Gastroesophageal sphincter (tissue), 4 donors: Measurements from ENCODE around the gene PLEKHA7. TPM values are rescaled to one million over a fixed set of nuclear protein-coding genes. Genes with fewer than 3 reads are reported as not detected.

Experiments used
- ATAC-seq: fragments of 150-250 bp; one replicate; pipeline ENCODE4 v1.9.1; 2016; ENCODE audit warnings: mild to moderate bottlenecking, moderate library complexity
- H3K27ac ChIP-seq, 4 donors: fragments of 200-600 bp; sonication (generic) in 3 of 4; 1 replicate in 3 of 4; 2 replicates in 1 of 4; pipeline ENCODE4 v1.5.1; 2016 to 2019
- H3K27me3 ChIP-seq: fragments of 200-600 bp; sonication (generic); one replicate; pipeline ENCODE4 v1.5.1; 2019
- H3K36me3 ChIP-seq, 2 donors: fragments of 200-600 bp; sonication (generic); one replicate each; pipeline ENCODE4 v1.5.1; 2019; ENCODE audit warnings: control low read depth in 1 of 2
- H3K4me1 ChIP-seq, 3 donors: fragments of 200-600 bp; sonication (generic); 1 replicate in 2 of 3; 2 replicates in 1 of 3; pipeline ENCODE4 v1.5.1; 2016 to 2019; ENCODE audit warnings: control low read depth in 2 of 3
- H3K4me3 ChIP-seq, 2 donors: fragments of 200-600 bp; sonication (generic); one replicate each; pipeline ENCODE4 v1.5.1; 2019; ENCODE audit warnings: mild to moderate bottlenecking in 1 of 2, moderate library complexity in 1 of 2
- H3K9me3 ChIP-seq, 3 donors: fragments of 200-600 bp; sonication (generic); one replicate each; pipeline ENCODE4 v1.5.1; 2017 to 2019; ENCODE audit warnings: control low read depth in 2 of 3
- EP300 ChIP-seq: sonication (generic); formaldehyde crosslinking; IDR thresholded peaks from one replicate; pipeline ENCODE4 v1.6.1; 2017; ENCODE audit warnings: antibody characterized with exemption, mild to moderate bottlenecking
- POLR2A ChIP-seq, 2 donors: fragments of 450-650 bp; IDR thresholded peaks; one replicate each; pipeline ENCODE4 v1.6.1; 2017; ENCODE audit warnings: antibody characterized with exemption in 2 of 2, mild to moderate bottlenecking in 2 of 2, moderate library complexity in 1 of 2
- POLR2AphosphoS5 ChIP-seq: sonication (generic); formaldehyde crosslinking; IDR thresholded peaks from one replicate; pipeline ENCODE4 v1.6.1; 2017; ENCODE audit warnings: antibody characterized with exemption
- WGBS, 2 donors: methylation state at CpG; one replicate each; pipeline ENCODE4 v1.1.5; 2018; ENCODE audit warnings: low coverage in 1 of 2; 5-methylcytosine and 5-hydroxymethylcytosine counted together
- total RNA-seq, 4 donors: library from RNA; depleted of rRNA; stranded (reverse); fragments of >200 nt; gene quantifications; one replicate each; pipeline ENCODE4 v1.1.0, GENCODE V29; 2016
- TF ChIP-seq, protein P1 (sequence below), 4 experiments: fragments of 200-600 bp in 2 of 4; fragments of 450-650 bp in 2 of 4; sonication (generic) in 1 of 4; IDR thresholded peaks; one replicate each; pipeline ENCODE4 v1.5.1; 2017 to 2019; ENCODE audit warnings: antibody characterized with exemption in 4 of 4, mild to moderate bottlenecking in 2 of 4, moderate library complexity in 2 of 4

PLEKHA7 gene
- total RNA-seq, 4 donors from 2014 or later: 8.6 to 13.2 (median 12.2) TPM

DNA sequence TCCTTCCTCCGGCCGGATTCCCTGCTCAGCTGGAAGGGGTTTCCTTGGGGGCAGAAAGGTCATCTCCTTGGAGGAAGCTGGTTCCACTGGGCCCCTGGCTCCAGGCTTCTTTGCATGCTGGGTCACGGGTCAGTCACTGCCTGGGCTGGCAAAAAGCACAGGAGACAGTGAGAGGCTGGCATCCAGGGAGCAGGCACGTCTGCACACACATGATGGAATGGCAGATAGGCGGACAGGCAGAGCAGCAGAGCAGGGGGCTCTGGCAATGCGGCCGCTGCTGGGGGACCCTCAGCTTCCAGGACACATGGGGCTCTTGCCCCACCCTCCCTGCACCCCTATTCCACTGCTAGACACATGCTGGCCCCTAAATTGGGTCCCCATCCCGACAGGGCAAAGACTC, 235.3 kb downstream of the PLEKHA7 start:
- TF ChIP-seq POLR2AphosphoS5 (no peak), POLR2A (IDR thresholded peaks at IDR 0.05) (no peak), EP300 (no peak)
- TF ChIP-seq, protein P1, sequence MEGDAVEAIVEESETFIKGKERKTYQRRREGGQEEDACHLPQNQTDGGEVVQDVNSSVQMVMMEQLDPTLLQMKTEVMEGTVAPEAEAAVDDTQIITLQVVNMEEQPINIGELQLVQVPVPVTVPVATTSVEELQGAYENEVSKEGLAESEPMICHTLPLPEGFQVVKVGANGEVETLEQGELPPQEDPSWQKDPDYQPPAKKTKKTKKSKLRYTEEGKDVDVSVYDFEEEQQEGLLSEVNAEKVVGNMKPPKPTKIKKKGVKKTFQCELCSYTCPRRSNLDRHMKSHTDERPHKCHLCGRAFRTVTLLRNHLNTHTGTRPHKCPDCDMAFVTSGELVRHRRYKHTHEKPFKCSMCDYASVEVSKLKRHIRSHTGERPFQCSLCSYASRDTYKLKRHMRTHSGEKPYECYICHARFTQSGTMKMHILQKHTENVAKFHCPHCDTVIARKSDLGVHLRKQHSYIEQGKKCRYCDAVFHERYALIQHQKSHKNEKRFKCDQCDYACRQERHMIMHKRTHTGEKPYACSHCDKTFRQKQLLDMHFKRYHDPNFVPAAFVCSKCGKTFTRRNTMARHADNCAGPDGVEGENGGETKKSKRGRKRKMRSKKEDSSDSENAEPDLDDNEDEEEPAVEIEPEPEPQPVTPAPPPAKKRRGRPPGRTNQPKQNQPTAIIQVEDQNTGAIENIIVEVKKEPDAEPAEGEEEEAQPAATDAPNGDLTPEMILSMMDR (IDR thresholded peaks at IDR 0.05): no peak
- Histone ChIP-seq H3K27me3 (no peaks in the 10 kb centered on the region), H3K4me1 (peaks cover 0 to 7% (median 0%) of the 10 kb centered on the region in 3 donors), H3K27ac (no peak overlapping the region), H3K9me3 (no peaks in the 10 kb centered on the region), H3K4me3 (no peak overlapping the region), H3K36me3 (peaks cover 0 to 23% of the 10 kb centered on the region in 2 donors)
- WGBS, 2 donors: 100% methylated on average over 1 of the region's 8 CpGs; no CpG with 5 or more reads in 1 of the 2 donors
- no peak for ATAC-seq

DNA sequence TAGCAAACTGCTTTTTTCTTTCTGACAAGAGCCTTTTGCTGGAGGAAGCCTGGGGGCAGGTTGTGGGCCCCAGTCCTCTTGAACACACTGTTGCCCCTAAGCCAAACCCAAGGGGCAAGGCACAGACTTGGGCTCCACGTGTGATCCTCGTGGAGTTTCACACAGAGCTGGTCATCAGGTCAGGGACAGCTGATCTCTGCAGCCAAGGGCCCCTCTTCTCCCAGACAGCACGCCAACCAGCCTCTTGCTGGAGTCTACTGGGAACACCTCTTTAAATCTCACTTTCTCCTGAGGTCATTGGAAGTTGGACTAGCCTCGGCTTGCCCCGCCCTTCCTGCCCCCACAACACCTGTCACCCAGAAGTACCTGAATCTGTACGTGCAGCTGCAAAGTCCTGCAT, 235.9 kb downstream of the PLEKHA7 start:
- Histone ChIP-seq H3K27me3 (no peaks in the 10 kb centered on the region), H3K4me3 (no peak overlapping the region), H3K27ac (no peak overlapping the region), H3K36me3 (peaks cover 0 to 21% of the 10 kb centered on the region in 2 donors), H3K9me3 (no peaks in the 10 kb centered on the region), H3K4me1 (peaks cover 0 to 7% (median 0%) of the 10 kb centered on the region in 3 donors)
- no peak for ATAC-seq
- 98% methylated on average over 5 of the region's 6 CpGs; no CpG with 5 or more reads in 1 of the 2 donors for WGBS, 2 donors
- TF ChIP-seq, protein P1 (IDR thresholded peaks at IDR 0.05): no peak
- no peak for TF ChIP-seq POLR2A (IDR thresholded peaks at IDR 0.05)

DNA sequence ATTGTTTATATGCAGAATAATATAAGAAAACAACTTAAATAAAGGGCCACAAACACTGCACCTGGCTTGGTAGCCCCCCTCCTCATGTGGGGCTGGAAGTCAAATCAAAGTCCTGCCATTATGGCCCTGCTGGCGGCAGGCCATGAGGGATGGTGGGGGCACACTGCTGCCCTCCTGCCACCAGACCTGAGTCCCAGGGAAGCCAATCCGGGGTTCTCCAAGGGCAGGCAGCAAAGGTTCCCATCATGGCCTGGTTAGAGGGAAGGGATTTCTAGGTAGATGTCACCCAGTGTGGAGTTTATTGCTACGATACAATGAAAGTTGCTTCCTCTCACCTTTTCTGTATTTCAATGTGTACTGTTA, 236.6 kb downstream of the PLEKHA7 start:
- no peak overlapping the region for H3K27ac ChIP-seq
- no peaks in the 10 kb centered on the region for H3K27me3 ChIP-seq
- H3K4me1 ChIP-seq: peaks cover 0 to 7% (median 0%) of the 10 kb centered on the region in 3 donors
- ATAC-seq: no peak
- no peaks in the 10 kb centered on the region for H3K9me3 ChIP-seq
- H3K4me3 ChIP-seq: no peak overlapping the region
- peaks cover 0 to 14% of the 10 kb centered on the region in 2 donors for H3K36me3 ChIP-seq
- WGBS, 2 donors: 93 to 100% methylated on average over 1 to 3 of the region's 3 CpGs
- TF ChIP-seq POLR2AphosphoS5 (no peak), POLR2A (IDR thresholded peaks at IDR 0.05) (no peak), EP300 (no peak)
- TF ChIP-seq, protein P1 (IDR thresholded peaks at IDR 0.05): no peak

DNA sequence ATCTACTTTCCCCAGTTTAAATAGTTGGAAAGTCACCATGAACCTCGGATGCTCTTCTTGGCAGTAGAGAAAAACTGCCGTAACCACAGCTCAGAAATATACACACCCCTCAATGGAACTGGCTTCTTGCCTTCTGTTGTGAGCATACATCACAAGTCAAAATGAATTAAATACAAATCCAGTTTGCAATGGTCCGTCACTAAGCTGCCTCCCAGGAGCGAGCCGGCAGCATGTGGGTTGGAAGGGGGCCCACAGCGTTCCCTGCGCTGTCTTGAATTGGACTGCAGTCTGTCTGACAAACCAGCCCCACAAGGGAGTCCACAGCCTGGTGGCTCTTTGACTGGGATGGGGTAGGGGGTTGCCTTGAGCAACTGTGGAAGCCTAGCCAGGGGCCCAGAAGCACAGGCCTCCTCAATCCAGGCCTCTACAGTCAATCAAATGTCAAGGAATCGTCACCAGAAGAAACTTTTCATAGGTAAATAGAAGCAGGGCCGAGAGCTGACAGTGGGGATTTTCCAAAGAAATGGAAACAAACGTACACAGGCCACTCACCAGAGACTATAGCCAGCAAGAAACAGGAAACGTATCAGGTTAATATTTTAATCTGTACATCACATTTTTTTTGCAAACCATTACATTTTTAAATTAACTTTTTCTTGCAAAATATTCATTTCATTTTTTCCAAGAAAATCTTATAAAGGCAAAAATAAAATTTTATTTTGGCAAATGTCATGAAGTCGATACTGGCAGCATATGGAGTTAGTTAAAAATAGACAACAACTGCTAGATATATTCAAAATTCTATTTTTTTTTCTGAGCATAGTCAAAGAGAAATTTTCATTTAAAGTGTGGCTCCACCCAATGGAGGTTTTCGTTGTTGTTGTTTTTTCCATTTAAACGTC, 237.3 kb downstream of the PLEKHA7 start:
- no peak overlapping the region for H3K4me3 ChIP-seq
- ATAC-seq: no peak
- TF ChIP-seq, protein P1 (IDR thresholded peaks at IDR 0.05): no peak
- TF ChIP-seq POLR2AphosphoS5: no peak
- WGBS, 2 donors: 40% methylated on average over 8 to 11 of the region's 14 CpGs
- peaks cover 0 to 8% of the 10 kb centered on the region in 2 donors for H3K36me3 ChIP-seq
- H3K27ac ChIP-seq: no peak overlapping the region
- no peaks in the 10 kb centered on the region for H3K9me3 ChIP-seq
- no peaks in the 10 kb centered on the region for H3K27me3 ChIP-seq
- peaks cover 0 to 7% (median 0%) of the 10 kb centered on the region in 3 donors for H3K4me1 ChIP-seq
